ENCODE measurements around the gene CFAP54.

Gene CFAP54

DNA sequence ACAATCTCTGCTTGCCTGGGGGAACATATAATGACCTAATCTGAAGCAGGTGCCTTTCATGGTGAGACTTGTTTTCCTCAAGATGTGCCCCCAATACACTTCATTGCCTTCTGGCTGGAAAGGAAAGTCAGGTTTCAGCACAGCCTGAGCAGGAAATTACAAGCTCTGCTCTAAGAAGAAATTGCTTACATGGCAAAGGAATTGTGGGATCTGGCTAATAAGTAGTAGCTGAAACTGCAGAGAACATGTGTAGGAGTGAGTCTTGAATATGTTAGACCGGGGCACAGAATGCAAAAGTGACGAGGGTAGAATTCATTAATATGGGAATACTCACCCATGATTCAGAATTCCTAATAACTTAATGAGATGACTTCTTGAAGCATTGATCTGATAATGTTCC lies 6.3 kb upstream of the CFAP54 start:
- TF ChIP-seq, protein P1, sequence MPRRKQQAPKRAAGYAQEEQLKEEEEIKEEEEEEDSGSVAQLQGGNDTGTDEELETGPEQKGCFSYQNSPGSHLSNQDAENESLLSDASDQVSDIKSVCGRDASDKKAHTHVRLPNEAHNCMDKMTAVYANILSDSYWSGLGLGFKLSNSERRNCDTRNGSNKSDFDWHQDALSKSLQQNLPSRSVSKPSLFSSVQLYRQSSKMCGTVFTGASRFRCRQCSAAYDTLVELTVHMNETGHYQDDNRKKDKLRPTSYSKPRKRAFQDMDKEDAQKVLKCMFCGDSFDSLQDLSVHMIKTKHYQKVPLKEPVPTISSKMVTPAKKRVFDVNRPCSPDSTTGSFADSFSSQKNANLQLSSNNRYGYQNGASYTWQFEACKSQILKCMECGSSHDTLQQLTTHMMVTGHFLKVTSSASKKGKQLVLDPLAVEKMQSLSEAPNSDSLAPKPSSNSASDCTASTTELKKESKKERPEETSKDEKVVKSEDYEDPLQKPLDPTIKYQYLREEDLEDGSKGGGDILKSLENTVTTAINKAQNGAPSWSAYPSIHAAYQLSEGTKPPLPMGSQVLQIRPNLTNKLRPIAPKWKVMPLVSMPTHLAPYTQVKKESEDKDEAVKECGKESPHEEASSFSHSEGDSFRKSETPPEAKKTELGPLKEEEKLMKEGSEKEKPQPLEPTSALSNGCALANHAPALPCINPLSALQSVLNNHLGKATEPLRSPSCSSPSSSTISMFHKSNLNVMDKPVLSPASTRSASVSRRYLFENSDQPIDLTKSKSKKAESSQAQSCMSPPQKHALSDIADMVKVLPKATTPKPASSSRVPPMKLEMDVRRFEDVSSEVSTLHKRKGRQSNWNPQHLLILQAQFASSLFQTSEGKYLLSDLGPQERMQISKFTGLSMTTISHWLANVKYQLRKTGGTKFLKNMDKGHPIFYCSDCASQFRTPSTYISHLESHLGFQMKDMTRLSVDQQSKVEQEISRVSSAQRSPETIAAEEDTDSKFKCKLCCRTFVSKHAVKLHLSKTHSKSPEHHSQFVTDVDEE (CRISPR knock-in tag; IDR thresholded peaks at IDR 0.05), result no peak
- TF ChIP-seq RARB (CRISPR knock-in tag; IDR thresholded peaks at IDR 0.05) (no peak), GLIS3 (CRISPR knock-in tag; IDR thresholded peaks at IDR 0.05) (no peak), OSR1 (CRISPR knock-in tag; IDR thresholded peaks at IDR 0.05) (no peak), TCF4 (CRISPR knock-in tag; IDR thresholded peaks at IDR 0.05; ENCODE audit: borderline replicate concordance) (no peak), ZNF8 (CRISPR knock-in tag; IDR thresholded peaks at IDR 0.05) (no peak), ZNF70 (CRISPR knock-in tag; IDR thresholded peaks at IDR 0.05) (no peak), ZFP30 (CRISPR knock-in tag; IDR thresholded peaks at IDR 0.05) (no peak), ZC3H10 (CRISPR knock-in tag; IDR thresholded peaks at IDR 0.05) (no peak), ARNTL (CRISPR knock-in tag; IDR thresholded peaks at IDR 0.05; ENCODE audit: borderline replicate concordance, low read depth) (no peak), CSDC2 (CRISPR knock-in tag; IDR thresholded peaks at IDR 0.05) (no peak), ISL1 (CRISPR knock-in tag; IDR thresholded peaks at IDR 0.05) (no peak), ZFP3 (CRISPR knock-in tag; IDR thresholded peaks at IDR 0.05) (no peak), PPARA (CRISPR knock-in tag; IDR thresholded peaks at IDR 0.05; ENCODE audit: borderline replicate concordance) (no peak)
- TF ChIP-seq, protein P2, sequence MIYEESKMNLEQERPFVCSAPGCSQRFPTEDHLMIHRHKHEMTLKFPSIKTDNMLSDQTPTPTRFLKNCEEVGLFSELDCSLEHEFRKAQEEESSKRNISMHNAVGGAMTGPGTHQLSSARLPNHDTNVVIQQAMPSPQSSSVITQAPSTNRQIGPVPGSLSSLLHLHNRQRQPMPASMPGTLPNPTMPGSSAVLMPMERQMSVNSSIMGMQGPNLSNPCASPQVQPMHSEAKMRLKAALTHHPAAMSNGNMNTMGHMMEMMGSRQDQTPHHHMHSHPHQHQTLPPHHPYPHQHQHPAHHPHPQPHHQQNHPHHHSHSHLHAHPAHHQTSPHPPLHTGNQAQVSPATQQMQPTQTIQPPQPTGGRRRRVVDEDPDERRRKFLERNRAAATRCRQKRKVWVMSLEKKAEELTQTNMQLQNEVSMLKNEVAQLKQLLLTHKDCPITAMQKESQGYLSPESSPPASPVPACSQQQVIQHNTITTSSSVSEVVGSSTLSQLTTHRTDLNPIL (CRISPR knock-in tag; IDR thresholded peaks at IDR 0.05; ENCODE audit: low read depth), result no peak
- ATAC-seq, result no peak

DNA sequence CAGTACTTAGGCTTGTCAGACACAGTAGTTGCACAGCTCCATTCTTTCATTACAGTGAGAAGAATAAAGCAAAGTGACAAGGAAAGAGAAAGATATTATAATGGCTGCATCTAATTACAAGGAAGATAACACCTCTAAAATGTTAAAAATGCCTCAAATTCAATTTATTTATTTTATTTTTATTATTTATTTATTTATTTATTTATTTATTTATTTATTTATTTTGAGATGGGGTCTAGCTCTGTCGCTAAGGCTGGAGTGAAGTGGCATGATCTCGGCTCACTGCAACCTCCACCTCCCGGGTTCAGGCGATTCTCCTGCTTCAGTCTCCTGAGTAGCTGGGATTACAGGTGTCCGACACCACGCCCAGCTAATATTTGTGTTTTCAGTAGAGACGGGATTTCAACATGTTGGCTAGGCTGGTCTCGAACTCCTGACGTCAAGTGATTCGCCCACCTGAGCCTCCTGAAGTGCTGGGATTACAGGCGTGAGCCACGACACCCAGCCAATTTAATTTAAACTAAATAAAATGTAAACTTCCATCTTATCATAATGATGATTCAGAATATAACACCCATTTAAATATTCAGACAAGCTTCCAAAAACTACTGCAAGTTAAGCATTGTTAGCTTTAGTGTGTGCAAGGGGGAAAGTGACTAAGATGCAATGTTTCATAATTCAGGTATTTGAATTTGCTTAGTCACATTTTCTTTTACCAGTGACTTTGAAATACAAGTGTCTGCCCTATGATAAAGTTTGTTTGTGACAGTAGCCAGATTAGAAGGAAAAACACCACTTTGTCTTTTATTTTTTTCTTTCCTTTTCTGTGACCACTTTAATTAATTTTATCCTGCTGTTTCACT lies 2.4 kb upstream of the CFAP54 start:
- ATAC-seq, result no peak
- TF ChIP-seq ZNF70 (CRISPR knock-in tag; IDR thresholded peaks at IDR 0.05) (no peak), ZNF565 (CRISPR knock-in tag; conservative IDR thresholded peaks at IDR 0.05; ENCODE audit: low read depth) (no peak), ZC3H10 (CRISPR knock-in tag; IDR thresholded peaks at IDR 0.05) (no peak), ZNF8 (CRISPR knock-in tag; IDR thresholded peaks at IDR 0.05) (no peak), OSR1 (CRISPR knock-in tag; IDR thresholded peaks at IDR 0.05) (no peak), ARNTL (CRISPR knock-in tag; IDR thresholded peaks at IDR 0.05; ENCODE audit: borderline replicate concordance, low read depth) (no peak), ZFP30 (CRISPR knock-in tag; IDR thresholded peaks at IDR 0.05) (no peak), CSDC2 (CRISPR knock-in tag; IDR thresholded peaks at IDR 0.05) (no peak), TOX (CRISPR knock-in tag; IDR thresholded peaks at IDR 0.05; ENCODE audit: borderline replicate concordance) (no peak), ESRRG (CRISPR knock-in tag; IDR thresholded peaks at IDR 0.05) (no peak), SNAI2 (CRISPR knock-in tag; IDR thresholded peaks at IDR 0.05) (no peak), GLIS3 (CRISPR knock-in tag; IDR thresholded peaks at IDR 0.05) (no peak), TCF4 (CRISPR knock-in tag; IDR thresholded peaks at IDR 0.05; ENCODE audit: borderline replicate concordance) (no peak), RARB (CRISPR knock-in tag; IDR thresholded peaks at IDR 0.05) (no peak)
- TF ChIP-seq, protein P3, sequence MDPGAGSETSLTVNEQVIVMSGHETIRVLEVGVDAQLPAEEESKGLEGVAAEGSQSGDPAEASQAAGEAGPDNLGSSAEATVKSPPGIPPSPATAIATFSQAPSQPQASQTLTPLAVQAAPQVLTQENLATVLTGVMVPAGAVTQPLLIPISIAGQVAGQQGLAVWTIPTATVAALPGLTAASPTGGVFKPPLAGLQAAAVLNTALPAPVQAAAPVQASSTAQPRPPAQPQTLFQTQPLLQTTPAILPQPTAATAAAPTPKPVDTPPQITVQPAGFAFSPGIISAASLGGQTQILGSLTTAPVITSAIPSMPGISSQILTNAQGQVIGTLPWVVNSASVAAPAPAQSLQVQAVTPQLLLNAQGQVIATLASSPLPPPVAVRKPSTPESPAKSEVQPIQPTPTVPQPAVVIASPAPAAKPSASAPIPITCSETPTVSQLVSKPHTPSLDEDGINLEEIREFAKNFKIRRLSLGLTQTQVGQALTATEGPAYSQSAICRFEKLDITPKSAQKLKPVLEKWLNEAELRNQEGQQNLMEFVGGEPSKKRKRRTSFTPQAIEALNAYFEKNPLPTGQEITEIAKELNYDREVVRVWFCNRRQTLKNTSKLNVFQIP (CRISPR knock-in tag; IDR thresholded peaks at IDR 0.05; ENCODE audit: borderline replicate concordance, low read depth), result no peak
- TF ChIP-seq, protein P2 (CRISPR knock-in tag; IDR thresholded peaks at IDR 0.05; ENCODE audit: low read depth), result no peak
- TF ChIP-seq, protein P4, sequence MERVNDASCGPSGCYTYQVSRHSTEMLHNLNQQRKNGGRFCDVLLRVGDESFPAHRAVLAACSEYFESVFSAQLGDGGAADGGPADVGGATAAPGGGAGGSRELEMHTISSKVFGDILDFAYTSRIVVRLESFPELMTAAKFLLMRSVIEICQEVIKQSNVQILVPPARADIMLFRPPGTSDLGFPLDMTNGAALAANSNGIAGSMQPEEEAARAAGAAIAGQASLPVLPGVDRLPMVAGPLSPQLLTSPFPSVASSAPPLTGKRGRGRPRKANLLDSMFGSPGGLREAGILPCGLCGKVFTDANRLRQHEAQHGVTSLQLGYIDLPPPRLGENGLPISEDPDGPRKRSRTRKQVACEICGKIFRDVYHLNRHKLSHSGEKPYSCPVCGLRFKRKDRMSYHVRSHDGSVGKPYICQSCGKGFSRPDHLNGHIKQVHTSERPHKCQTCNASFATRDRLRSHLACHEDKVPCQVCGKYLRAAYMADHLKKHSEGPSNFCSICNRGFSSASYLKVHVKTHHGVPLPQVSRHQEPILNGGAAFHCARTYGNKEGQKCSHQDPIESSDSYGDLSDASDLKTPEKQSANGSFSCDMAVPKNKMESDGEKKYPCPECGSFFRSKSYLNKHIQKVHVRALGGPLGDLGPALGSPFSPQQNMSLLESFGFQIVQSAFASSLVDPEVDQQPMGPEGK (CRISPR knock-in tag; IDR thresholded peaks at IDR 0.05; ENCODE audit: borderline replicate concordance), result no peak

All from SK-N-SH treated with all-trans-retinoic acid at 6 μM for 48 hours (cell line).